Osteocyte (in vitro differentiated cells): ENCODE data around the gene BLOC1S4. TPM values are rescaled to one million over a fixed set of nuclear protein-coding genes. Genes with fewer than 3 reads are reported as not detected.

ENCODE experiments used
- DNase-seq: peaks from one replicate; pipeline ENCODE4 v3.0.0; 2021; ENCODE audit warnings: mixed read lengths; ENCODE audit not compliant: unreplicated experiment; ENCODE audit errors: extremely low spot score
- H3K27ac Mint-ChIP-seq: one replicate; pipeline ENCODE4 v1.8.0; 2021; ENCODE audit warnings: mild to moderate bottlenecking, mixed read lengths; ENCODE audit not compliant: unreplicated experiment
- H3K27me3 Mint-ChIP-seq: one replicate; pipeline ENCODE4 v1.8.0; 2021; ENCODE audit warnings: mixed read lengths; ENCODE audit not compliant: unreplicated experiment
- H3K36me3 Mint-ChIP-seq: one replicate; pipeline ENCODE4 v1.8.0; 2021; ENCODE audit warnings: mixed read lengths; ENCODE audit not compliant: unreplicated experiment
- H3K4me1 Mint-ChIP-seq: one replicate; pipeline ENCODE4 v1.8.0; 2021; ENCODE audit warnings: mixed read lengths; ENCODE audit not compliant: unreplicated experiment
- H3K4me3 Mint-ChIP-seq: one replicate; pipeline ENCODE4 v1.8.0; 2021; ENCODE audit warnings: mild to moderate bottlenecking, moderate library complexity, mixed read lengths; ENCODE audit not compliant: unreplicated experiment
- H3K9me3 Mint-ChIP-seq: one replicate; pipeline ENCODE4 v1.8.0; 2021; ENCODE audit warnings: mixed read lengths; ENCODE audit not compliant: unreplicated experiment
- total RNA-seq: library from RNA; stranded (reverse); gene quantifications from 2 replicates; pipeline ENCODE4 v1.2.1, GENCODE V29; 2021
- TF ChIP-seq, protein P1 (sequence below): fragments of 200-600 bp; sonication (generic); IDR thresholded peaks from 2 replicates; pipeline ENCODE4 v1.5.0; 2021; ENCODE audit warnings: antibody characterized with exemption, mild to moderate bottlenecking, moderate library complexity

BLOC1S4 gene
- total RNA-seq, 1 donor from 2014 or later, result 14.9 TPM

DNA sequence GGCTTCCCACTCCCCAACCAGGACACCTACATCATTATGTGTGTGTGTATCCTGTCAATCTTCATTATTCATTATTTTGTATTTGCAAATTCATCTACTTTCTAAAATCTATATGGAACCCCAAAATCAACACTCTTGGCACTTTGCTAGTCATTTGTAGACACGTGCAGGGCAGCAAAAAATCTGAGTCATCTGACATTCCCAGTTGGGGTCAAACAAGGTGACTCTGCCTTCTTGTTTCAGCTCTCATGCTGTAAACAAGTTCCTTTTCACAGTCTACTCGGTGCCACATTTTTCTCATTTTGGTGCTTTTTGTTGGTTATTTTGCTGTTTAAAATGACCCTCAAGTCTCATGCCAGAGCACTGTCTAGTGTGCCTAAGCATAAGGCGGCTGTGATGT lies 12.2 kb upstream of the BLOC1S4 start:
- Mint-ChIP-seq H3K9me3 (peaks cover 8% of the 10 kb centered on the region), H3K36me3 (peaks cover 40% of the 10 kb centered on the region), H3K27ac (no peak overlapping the region), H3K27me3 (no peaks in the 10 kb centered on the region), H3K4me3 (no peak overlapping the region), H3K4me1 (peaks cover 36% of the 10 kb centered on the region)
- no peak for DNase-seq
- TF ChIP-seq, protein P1, sequence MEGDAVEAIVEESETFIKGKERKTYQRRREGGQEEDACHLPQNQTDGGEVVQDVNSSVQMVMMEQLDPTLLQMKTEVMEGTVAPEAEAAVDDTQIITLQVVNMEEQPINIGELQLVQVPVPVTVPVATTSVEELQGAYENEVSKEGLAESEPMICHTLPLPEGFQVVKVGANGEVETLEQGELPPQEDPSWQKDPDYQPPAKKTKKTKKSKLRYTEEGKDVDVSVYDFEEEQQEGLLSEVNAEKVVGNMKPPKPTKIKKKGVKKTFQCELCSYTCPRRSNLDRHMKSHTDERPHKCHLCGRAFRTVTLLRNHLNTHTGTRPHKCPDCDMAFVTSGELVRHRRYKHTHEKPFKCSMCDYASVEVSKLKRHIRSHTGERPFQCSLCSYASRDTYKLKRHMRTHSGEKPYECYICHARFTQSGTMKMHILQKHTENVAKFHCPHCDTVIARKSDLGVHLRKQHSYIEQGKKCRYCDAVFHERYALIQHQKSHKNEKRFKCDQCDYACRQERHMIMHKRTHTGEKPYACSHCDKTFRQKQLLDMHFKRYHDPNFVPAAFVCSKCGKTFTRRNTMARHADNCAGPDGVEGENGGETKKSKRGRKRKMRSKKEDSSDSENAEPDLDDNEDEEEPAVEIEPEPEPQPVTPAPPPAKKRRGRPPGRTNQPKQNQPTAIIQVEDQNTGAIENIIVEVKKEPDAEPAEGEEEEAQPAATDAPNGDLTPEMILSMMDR, result no peak

DNA sequence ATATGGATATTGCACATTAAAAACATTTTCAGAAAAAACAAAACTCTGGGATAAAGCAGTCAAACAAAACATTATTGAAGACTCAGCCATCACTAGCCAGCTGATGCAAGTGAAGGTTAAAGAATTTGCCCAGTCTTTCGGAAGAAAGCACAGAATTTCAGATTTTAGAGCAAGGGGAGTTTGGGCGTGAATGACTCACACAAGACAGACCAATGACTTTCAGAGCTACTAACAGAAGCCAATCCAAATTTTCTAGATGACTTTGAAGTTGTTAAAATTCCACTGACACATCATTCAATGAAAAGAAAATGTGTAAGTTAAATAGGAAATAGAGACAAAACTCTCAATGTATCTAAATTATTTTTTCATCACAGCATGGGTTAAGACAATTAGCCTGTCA lies 10.3 kb upstream of the BLOC1S4 start:
- Mint-ChIP-seq H3K4me1 (peaks cover 48% of the 10 kb centered on the region), H3K4me3 (no peak overlapping the region), H3K27ac (peak overlapping the region; percentile 15), H3K27me3 (peaks cover 1% of the 10 kb centered on the region), H3K9me3 (peaks cover 8% of the 10 kb centered on the region), H3K36me3 (peaks cover 44% of the 10 kb centered on the region)
- TF ChIP-seq, protein P1, result no peak
- no peak for DNase-seq

DNA sequence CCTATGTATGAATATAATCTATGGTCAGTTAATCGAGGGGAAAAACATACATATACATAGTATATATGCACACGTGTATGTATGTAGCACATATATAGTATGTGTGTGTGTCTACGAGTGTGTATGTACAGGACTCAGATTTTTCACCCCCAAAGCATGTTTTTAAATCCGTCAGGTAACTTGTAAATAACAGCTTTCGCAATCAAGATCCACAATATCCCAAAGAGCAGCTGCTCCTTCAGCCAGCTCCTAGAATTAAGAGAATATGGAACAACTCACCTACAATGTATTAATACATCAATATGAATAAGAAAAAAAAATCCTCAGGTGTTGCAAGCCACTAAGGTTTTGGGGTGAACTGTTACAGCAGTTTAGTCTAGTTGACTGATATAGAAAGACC lies 9.8 kb upstream of the BLOC1S4 start:
- Mint-ChIP-seq H3K4me3 (no peak overlapping the region), H3K9me3 (peaks cover 8% of the 10 kb centered on the region), H3K27ac (no peak overlapping the region), H3K36me3 (peaks cover 44% of the 10 kb centered on the region), H3K27me3 (peaks cover 5% of the 10 kb centered on the region), H3K4me1 (peaks cover 48% of the 10 kb centered on the region)
- TF ChIP-seq, protein P1, result no peak
- no peak for DNase-seq

DNA sequence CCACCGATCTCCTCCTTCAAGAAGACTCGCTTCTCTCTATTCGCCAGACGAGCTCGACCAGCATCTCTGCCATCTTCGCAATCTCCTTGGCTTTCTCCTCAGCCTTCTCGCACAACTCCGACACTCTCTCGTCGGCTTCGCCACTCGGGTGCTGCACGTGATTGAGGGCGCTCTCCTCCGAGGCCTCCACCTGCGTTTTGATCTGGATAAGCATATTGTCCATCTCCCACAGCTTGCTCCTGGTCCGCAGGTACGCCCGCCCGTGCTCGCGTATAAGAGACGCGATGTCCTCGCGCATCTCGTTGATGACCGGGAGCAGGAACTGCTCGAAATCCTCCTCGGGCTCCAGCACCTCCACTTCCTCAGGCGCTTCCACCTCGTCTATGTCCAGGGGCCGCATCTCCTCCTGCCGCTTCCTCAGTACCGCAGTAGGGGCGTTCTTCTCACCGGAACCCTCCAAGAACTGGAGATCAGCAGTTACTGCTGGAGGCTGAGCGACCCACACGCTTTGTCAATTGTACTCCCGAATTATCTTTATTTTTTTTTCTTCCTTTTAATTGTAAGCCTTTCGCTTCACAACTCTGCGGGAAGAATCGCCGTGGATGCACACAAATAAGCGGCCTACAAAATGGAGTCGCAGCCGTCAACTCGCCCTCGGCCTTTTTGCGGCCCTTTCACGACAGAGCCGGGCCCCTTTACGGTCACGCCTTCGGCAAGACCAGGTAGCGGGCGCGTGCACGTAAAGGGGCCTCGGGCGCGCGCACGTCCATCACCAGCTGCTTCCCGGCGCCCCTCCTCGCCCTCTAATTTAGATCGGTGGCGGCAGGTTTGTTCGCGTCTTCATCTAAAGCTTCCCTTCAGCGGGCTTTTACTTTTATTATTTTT lies 6.5 kb upstream of the BLOC1S4 start, which contains the start of gene MRFAP1L1:
MRFAP1L1 (minus strand) TSS at position 636 of the 885 bp plus-strand sequence; CDS start at position 400, 236 bp downstream.
- Mint-ChIP-seq H3K27me3 (peaks cover 9% of the 10 kb centered on the region), H3K36me3 (peaks cover 20% of the 10 kb centered on the region), H3K27ac (peak within 1 kb of the TSS; percentile 97), H3K9me3 (no peaks in the 10 kb centered on the region), H3K4me3 (peak within 1 kb of the TSS; percentile 99), H3K4me1 (peaks cover 45% of the 10 kb centered on the region)
- DNase-seq, result peak; percentile 98
- TF ChIP-seq, protein P1, result no peak

DNA sequence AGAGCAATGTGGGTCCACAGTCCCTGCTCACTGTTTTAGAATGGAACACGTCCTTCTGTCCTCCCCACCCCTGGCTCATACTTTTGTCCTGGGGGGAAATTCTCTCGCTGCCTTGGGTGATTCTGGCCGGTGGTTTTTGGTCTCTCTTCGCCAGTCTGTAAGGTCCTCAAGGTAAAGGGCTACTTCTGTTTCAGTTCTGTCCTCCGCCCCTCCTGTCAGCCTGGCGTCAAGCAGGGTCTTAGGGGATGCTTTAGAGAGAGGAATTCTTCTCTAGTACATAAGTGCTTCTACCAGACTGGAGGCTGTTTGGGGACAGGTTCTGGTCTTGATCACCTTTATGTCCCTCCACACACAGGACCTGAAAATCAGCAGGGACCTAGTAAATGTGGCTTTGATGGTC lies 5.7 kb upstream of the BLOC1S4 start:
- peak overlapping the region; percentile 99 for H3K4me3 Mint-ChIP-seq
- no peaks in the 10 kb centered on the region for H3K9me3 Mint-ChIP-seq
- TF ChIP-seq, protein P1, result no peak
- H3K27me3 Mint-ChIP-seq, result peaks cover 9% of the 10 kb centered on the region
- peaks cover 42% of the 10 kb centered on the region for H3K4me1 Mint-ChIP-seq
- peaks cover 14% of the 10 kb centered on the region for H3K36me3 Mint-ChIP-seq
- peak overlapping the region; percentile 97 for H3K27ac Mint-ChIP-seq
- no peak for DNase-seq
